IPS-18a (cell line): ENCODE results near the gene KCTD10.
"Not testable (repeated sequence)": the region's sequence is repeated elsewhere in the genome, so short reads cannot be mapped to it uniquely, and the experiment has no call there.

Source experiments
- H3K27ac ChIP-seq: one replicate; pipeline ENCODE4 v1.5.1; 2013; ENCODE audit warnings: low read length
- H3K27me3 ChIP-seq: one replicate; pipeline ENCODE4 v1.6.1; 2013; ENCODE audit warnings: mild to moderate bottlenecking, low read length; ENCODE audit not compliant: control insufficient read depth, insufficient read depth
- H3K36me3 ChIP-seq: one replicate; pipeline ENCODE4 v1.6.1; 2013; ENCODE audit warnings: low read depth, low read length; ENCODE audit not compliant: control insufficient read depth
- H3K4me1 ChIP-seq: one replicate; pipeline ENCODE4 v1.6.1; 2013; ENCODE audit warnings: low read depth, low read length; ENCODE audit not compliant: control insufficient read depth
- H3K4me3 ChIP-seq: one replicate; pipeline ENCODE4 v1.5.1; 2013; ENCODE audit warnings: low read length
- H3K9ac ChIP-seq: one replicate; pipeline ENCODE4 v1.6.1; 2013; ENCODE audit warnings: mild to moderate bottlenecking, low read length, moderate library complexity
- H3K9me3 ChIP-seq: one replicate; pipeline ENCODE4 v1.6.1; 2013; ENCODE audit warnings: low read depth, low read length; ENCODE audit not compliant: control insufficient read depth

Gene KCTD10

DNA sequence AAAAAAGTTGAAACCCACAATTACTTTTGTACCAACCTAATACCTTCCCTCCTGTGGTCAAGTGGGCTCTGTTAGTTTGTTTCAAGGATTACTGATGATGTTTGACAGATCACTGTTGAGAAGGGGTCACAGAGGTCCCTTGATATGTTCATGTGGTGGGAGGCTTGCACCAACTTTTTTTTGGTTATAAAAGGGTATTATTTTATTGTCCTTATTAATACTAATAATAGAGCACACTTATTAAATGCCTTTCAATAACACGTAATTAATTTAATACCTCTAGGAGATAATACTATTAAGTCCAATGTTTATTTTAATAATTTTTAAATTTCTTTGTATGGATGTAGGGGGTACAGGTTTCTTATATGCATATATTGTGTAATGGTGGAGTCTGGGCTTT is 4.8 kb upstream of the KCTD10 start:
- Histone ChIP-seq H3K9ac (no peak overlapping the region), H3K4me1 (no peaks in the 10 kb centered on the region), H3K27ac (no peak overlapping the region), H3K27me3 (no peaks in the 10 kb centered on the region), H3K9me3 (no peaks in the 10 kb centered on the region), H3K36me3 (peaks cover 28% of the 10 kb centered on the region), H3K4me3 (no peak overlapping the region)

DNA sequence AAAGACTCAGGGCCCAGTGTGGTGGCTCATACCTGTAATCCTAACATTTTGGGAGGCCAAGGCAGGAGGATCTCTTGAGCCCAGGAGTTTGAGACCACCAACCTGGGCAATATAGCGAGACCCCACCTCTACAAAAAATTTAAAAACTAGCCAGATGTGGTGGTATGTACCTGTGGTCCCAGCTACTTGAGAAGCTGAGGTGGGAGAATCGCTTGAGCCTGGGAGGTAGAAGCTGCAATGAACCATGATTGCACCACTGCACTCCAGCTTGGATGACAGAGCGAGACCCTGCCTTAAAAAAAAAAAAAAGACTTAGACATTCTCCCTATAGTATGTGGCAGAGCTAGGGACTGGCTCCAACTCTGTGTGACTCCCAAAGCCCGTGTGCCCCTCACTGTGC is 3.3 kb upstream of the KCTD10 start:
- H3K4me3 ChIP-seq, result no peak overlapping the region
- peaks cover 7% of the 10 kb centered on the region for H3K4me1 ChIP-seq
- peaks cover 13% of the 10 kb centered on the region for H3K36me3 ChIP-seq
- H3K27ac ChIP-seq, result no peak overlapping the region
- H3K9ac ChIP-seq, result no peak overlapping the region
- no peaks in the 10 kb centered on the region for H3K27me3 ChIP-seq
- no peaks in the 10 kb centered on the region for H3K9me3 ChIP-seq

- peaks cover 9% of the 10 kb centered on the region for H3K36me3 ChIP-seq
- H3K27me3 ChIP-seq, result no peaks in the 10 kb centered on the region
- H3K4me3 ChIP-seq, result no peak overlapping the region
These were observed 2.7 kb upstream of the KCTD10 start for GRCh38 chr12:109479761-109480160.

GRCh38 chr12:109477963-109478315 is 839 bp upstream of the KCTD10 start:
- H3K27ac ChIP-seq, result peak overlapping the region; percentile 99
- H3K9me3 ChIP-seq, result no peaks in the 10 kb centered on the region
- H3K36me3 ChIP-seq, result peaks cover 3% of the 10 kb centered on the region

More at GRCh38 chr12:109479761-109480160, 2.7 kb upstream of the KCTD10 start:
- no peaks in the 10 kb centered on the region for H3K9me3 ChIP-seq
- peaks cover 7% of the 10 kb centered on the region for H3K4me1 ChIP-seq
- no peak overlapping the region for H3K27ac ChIP-seq
- H3K9ac ChIP-seq, result no peak overlapping the region

GRCh38 chr12:109476807-109477184 is 304 bp downstream of the KCTD10 start:
- Histone ChIP-seq H3K27ac (peak overlapping the region; percentile 17), H3K4me1 (peaks cover 7% of the 10 kb centered on the region), H3K27me3 (no peaks in the 10 kb centered on the region), H3K4me3 (peak overlapping the region; percentile 96), H3K36me3 (peaks cover 3% of the 10 kb centered on the region), H3K9ac (peak overlapping the region; percentile 89), H3K9me3 (no peaks in the 10 kb centered on the region)

More at GRCh38 chr12:109477963-109478315, 839 bp upstream of the KCTD10 start:
- Histone ChIP-seq H3K4me1 (peaks cover 7% of the 10 kb centered on the region), H3K27me3 (no peaks in the 10 kb centered on the region), H3K9ac (peak overlapping the region; percentile 89), H3K4me3 (peak overlapping the region; percentile 96)

GRCh38 chr12:109475993-109476806 is 900 bp downstream of the KCTD10 start:
- H3K9ac ChIP-seq, result peak overlapping the region; percentile 89
- no peaks in the 10 kb centered on the region for H3K9me3 ChIP-seq
- peak overlapping the region; percentile 96 for H3K4me3 ChIP-seq
- H3K36me3 ChIP-seq, result peaks cover 3% of the 10 kb centered on the region
- H3K27ac ChIP-seq, result peak overlapping the region; percentile 17
- H3K4me1 ChIP-seq, result peaks cover 7% of the 10 kb centered on the region
- no peaks in the 10 kb centered on the region for H3K27me3 ChIP-seq

- Histone ChIP-seq H3K27ac (no peak overlapping the region), H3K9ac (no peak overlapping the region), H3K4me1 (peaks cover 7% of the 10 kb centered on the region), H3K27me3 (no peaks in the 10 kb centered on the region), H3K9me3 (no peaks in the 10 kb centered on the region), H3K36me3 (peaks cover 3% of the 10 kb centered on the region), H3K4me3 (no peak overlapping the region)
These were observed 2.0 kb downstream of the KCTD10 start for GRCh38 chr12:109475121-109475520.

GRCh38 chr12:109473526-109474270 is 3.4 kb downstream of the KCTD10 start:
- peaks cover 12% of the 10 kb centered on the region for H3K36me3 ChIP-seq
- not testable (repeated sequence) for H3K4me3 ChIP-seq, H3K9me3 ChIP-seq, H3K27me3 ChIP-seq, H3K27ac ChIP-seq, H3K9ac ChIP-seq, H3K4me1 ChIP-seq

- no peak overlapping the region for H3K9ac ChIP-seq
- H3K27me3 ChIP-seq, result no peaks in the 10 kb centered on the region
- H3K4me3 ChIP-seq, result no peak overlapping the region
- peaks cover 10% of the 10 kb centered on the region for H3K4me1 ChIP-seq
- no peaks in the 10 kb centered on the region for H3K9me3 ChIP-seq
- peaks cover 15% of the 10 kb centered on the region for H3K36me3 ChIP-seq
- H3K27ac ChIP-seq, result no peak overlapping the region
These were observed 4.1 kb downstream of the KCTD10 start for GRCh38 chr12:109473006-109473405.

DNA sequence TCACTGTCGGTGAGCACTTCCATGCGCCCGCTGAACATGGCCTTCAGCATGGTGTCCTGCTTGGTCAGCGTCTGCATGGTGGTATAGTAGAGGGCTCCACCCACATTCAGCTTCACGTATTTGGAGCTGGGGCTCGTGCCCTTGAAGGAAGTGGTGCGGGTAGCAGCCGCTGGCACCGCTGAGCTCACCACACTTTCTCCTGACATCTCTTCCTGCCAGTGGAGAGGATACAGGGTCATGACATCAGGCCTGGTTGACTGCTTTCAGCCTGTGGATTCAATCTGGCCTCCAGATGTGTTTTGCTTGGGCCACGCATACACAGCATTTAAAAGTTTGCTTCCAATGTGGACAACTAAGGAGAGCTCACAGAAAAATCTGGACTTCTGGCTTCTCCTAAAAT is 7.6 kb downstream of the KCTD10 start:
- no peak overlapping the region for H3K4me3 ChIP-seq
- no peak overlapping the region for H3K9ac ChIP-seq
- H3K4me1 ChIP-seq, result peaks cover 7% of the 10 kb centered on the region
- peaks cover 25% of the 10 kb centered on the region for H3K36me3 ChIP-seq
- no peaks in the 10 kb centered on the region for H3K9me3 ChIP-seq
- H3K27ac ChIP-seq, result no peak overlapping the region
- no peaks in the 10 kb centered on the region for H3K27me3 ChIP-seq

DNA sequence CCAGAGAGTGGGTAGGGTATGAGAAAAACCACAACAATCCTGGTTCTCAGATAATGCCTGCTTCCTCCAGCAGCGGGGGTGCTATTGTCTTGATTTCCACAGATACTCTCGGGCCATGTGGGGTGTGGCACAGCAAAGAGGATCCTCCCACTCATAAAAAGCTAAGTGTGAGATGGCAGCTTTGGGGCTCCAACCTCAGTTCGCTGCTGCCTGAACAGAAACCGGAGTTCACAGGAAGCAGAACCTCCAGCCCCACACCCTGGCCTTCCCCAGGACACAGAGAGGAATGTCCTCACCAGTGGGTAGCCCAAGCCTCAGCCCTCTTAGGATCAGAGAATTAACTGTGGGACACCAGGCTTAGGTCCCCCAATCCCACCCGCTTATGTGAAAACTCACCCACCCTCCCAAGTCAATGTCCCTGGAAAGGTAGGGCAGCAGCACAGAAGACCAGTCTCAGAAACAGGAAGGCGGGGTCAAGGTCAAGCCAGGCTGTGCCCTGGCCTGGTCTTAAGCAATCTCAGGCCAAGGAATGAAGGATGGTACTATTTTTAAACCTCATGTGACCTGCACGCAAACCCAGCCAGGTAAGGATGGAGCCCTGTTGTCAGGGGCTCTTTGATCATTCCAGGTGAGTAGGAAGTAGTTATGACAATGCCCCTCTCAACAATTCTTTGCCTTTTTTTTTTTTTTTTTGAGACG is 9.0 kb downstream of the KCTD10 start:
- Histone ChIP-seq H3K27me3 (no peaks in the 10 kb centered on the region), H3K9me3 (no peaks in the 10 kb centered on the region), H3K36me3 (peaks cover 22% of the 10 kb centered on the region), H3K27ac (no peak overlapping the region), H3K4me1 (peaks cover 20% of the 10 kb centered on the region), H3K9ac (no peak overlapping the region), H3K4me3 (no peak overlapping the region)
